ENCODE results near the gene SRGAP2C.
"Not testable (repeated sequence)": the region's sequence is repeated elsewhere in the genome, so short reads cannot be mapped to it uniquely, and the experiment has no call there.

GRCh38 chr1:121399193-121399592 is 214.4 kb downstream of the SRGAP2C start:
- not testable (repeated sequence) for TF ChIP-seq EZH2 (IDR thresholded peaks at IDR 0.05); POLR2AphosphoS5 (IDR thresholded peaks at IDR 0.05; ENCODE audit: borderline replicate concordance, low read depth, low read length)
